Activated CD8-positive, alpha-beta memory T cell treated with anti-CD3 and anti-CD28 coated beads for 1 hour (primary cell): ENCODE results near the gene ZC3H12C.
"Not testable (repeated sequence)": the region's sequence is repeated elsewhere in the genome, so short reads cannot be mapped to it uniquely, and the experiment has no call there.

ENCODE experiments used
- DNase-seq, 2 donors: peaks; one replicate each; pipeline ENCODE4 v3.0.0-alpha.2; 2020; ENCODE audit warnings: low read depth in 1 of 2; ENCODE audit errors: extremely low read depth in 1 of 2

Gene ZC3H12C

GRCh38 chr11:110176366-110177085 lies 83.3 kb downstream of the ZC3H12C start:
- DNase-seq: no peak

- DNase-seq: no peak
Observed at GRCh38 chr11:110177086-110177456, 83.9 kb downstream of the ZC3H12C start.

- no peak for DNase-seq
Observed at GRCh38 chr11:110179064-110179463, 85.9 kb downstream of the ZC3H12C start.

- DNase-seq: no peak
Observed at GRCh38 chr11:110182886-110183285, 89.7 kb downstream of the ZC3H12C start.

- DNase-seq: no peak
Observed at GRCh38 chr11:110184456-110184855, 91.3 kb downstream of the ZC3H12C start.

GRCh38 chr11:110185121-110185591 lies 92.0 kb downstream of the ZC3H12C start:
- no peak for DNase-seq

GRCh38 chr11:110185599-110185998 lies 92.4 kb downstream of the ZC3H12C start:
- DNase-seq: no peak

- DNase-seq: no peak
Observed at GRCh38 chr11:110186456-110186855, 93.3 kb downstream of the ZC3H12C start.

GRCh38 chr11:110186867-110187266 lies 93.7 kb downstream of the ZC3H12C start:
- DNase-seq: no peak

- DNase-seq: no peak
Observed at GRCh38 chr11:110187731-110188130, 94.5 kb downstream of the ZC3H12C start.

GRCh38 chr11:110190885-110191284 lies 97.7 kb downstream of the ZC3H12C start:
- no peak for DNase-seq

- DNase-seq: not testable (repeated sequence)
Observed at GRCh38 chr11:110192604-110193282, 99.6 kb downstream of the ZC3H12C start.

- DNase-seq: not testable (repeated sequence)
Observed at GRCh38 chr11:110194211-110194766, 101.1 kb downstream of the ZC3H12C start.

- no peak for DNase-seq
Observed at GRCh38 chr11:110196241-110196754, 103.1 kb downstream of the ZC3H12C start.

- no peak for DNase-seq
Observed at GRCh38 chr11:110196884-110197420, 103.8 kb downstream of the ZC3H12C start.

GRCh38 chr11:110198031-110198729 lies 105.0 kb downstream of the ZC3H12C start:
- DNase-seq: no peak

GRCh38 chr11:110199184-110199981 lies 106.2 kb downstream of the ZC3H12C start:
- DNase-seq: no peak

- no peak for DNase-seq
Observed at GRCh38 chr11:110200241-110200640, 107.0 kb downstream of the ZC3H12C start.

- no peak for DNase-seq
Observed at GRCh38 chr11:110200836-110201235, 107.6 kb downstream of the ZC3H12C start.

- no peak for DNase-seq
Observed at GRCh38 chr11:110207123-110207522, 113.9 kb downstream of the ZC3H12C start.
